Stimulated activated CD4-positive, alpha-beta T cell treated with anti-CD3 and anti-CD28 coated beads, Interleukin-1b, Interleukin-23, amount 100 ng/mL, for 4 hours (primary cell): ENCODE results near the gene STAP2.

ENCODE experiments used
- DNase-seq, 2 donors: peaks; one replicate each; pipeline ENCODE4 v3.0.0-alpha.2; 2020; ENCODE audit warnings: low read depth in 2 of 2

STAP2 gene, protein sequence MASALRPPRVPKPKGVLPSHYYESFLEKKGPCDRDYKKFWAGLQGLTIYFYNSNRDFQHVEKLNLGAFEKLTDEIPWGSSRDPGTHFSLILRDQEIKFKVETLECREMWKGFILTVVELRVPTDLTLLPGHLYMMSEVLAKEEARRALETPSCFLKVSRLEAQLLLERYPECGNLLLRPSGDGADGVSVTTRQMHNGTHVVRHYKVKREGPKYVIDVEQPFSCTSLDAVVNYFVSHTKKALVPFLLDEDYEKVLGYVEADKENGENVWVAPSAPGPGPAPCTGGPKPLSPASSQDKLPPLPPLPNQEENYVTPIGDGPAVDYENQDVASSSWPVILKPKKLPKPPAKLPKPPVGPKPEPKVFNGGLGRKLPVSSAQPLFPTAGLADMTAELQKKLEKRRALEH

DNA sequence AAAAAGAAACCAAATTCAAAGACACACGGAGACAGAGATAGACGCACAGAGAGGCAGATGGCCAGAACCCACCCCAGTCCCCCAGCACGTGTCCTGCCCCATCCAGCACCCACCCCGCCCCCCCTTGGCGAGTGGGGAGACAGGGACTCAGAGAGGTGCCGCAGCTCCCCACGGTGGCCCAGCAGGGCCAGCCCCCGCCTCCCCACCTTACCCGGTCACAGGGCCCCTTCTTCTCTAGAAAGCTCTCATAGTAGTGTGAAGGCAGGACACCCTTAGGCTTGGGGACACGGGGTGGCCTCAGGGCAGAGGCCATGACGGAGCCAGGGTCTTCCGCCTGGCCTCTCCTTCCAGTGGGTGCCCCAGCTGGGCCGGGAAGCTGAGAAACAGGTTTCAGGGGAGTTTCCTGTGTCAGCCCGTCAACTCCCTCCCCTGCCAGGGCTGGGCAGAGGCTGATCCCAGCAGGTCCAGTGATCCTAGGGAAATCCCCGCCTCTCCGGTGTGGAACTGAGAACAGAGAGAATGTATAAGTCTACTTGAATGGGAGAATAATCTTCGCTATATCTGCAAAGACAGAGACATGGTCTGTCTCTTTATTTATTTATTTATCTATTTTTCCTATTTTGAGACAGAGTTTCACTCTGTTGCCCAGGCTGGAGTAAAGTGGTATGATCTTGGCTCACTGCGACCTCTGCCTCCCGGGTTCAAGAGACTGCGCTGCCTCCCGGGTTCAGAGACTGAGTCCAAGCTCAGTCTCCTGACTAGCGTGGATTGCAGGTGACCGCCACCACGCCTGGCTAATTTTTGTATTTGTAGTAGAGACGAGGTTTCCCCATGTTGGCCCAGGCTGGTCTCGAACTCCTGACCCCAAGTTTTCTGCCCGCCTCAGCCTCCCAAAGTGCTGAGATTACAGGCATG is at the start of gene STAP2:
STAP2 (minus strand) TSS at position 387 of the 915 bp plus-strand sequence; CDS start at position 313, 74 bp downstream.
- no peak for DNase-seq

DNA sequence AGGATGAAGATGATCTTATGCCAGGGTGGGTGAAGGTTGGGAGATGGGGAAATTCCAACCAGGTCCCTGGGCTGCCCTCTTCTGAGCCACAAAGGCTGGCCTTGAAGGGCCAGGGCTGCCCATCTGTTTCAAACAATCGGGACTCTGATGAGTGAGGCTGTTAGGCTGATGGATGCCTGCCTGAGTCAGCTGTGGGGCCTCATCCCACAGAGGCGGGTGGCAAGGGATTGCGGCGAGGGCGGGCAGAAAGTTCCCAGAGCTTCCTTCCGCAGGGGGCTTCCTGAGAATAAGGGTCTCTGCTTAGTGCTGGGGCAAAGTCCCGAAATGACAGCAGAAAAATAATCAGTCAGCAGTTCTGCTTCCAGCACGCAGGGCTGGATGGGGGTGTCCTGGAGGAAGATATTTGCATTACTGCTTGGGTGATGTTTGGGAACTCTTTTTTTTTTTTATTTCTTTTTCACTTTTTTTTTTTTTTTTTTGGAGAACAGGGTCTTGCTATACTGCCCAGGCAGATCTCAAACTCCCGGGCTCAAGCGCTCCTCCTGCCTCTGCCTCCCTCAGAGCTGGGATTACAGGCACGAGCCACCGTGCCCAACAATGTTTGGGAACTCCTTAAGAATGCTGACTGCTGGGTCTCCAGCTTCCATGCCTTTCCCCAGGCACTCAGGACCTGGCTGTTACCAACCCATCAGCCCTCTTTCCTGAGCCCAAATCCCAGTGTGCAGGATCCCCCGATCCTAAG is 47.6 kb upstream of the STAP2 start:
- DNase-seq = no peak

DNA sequence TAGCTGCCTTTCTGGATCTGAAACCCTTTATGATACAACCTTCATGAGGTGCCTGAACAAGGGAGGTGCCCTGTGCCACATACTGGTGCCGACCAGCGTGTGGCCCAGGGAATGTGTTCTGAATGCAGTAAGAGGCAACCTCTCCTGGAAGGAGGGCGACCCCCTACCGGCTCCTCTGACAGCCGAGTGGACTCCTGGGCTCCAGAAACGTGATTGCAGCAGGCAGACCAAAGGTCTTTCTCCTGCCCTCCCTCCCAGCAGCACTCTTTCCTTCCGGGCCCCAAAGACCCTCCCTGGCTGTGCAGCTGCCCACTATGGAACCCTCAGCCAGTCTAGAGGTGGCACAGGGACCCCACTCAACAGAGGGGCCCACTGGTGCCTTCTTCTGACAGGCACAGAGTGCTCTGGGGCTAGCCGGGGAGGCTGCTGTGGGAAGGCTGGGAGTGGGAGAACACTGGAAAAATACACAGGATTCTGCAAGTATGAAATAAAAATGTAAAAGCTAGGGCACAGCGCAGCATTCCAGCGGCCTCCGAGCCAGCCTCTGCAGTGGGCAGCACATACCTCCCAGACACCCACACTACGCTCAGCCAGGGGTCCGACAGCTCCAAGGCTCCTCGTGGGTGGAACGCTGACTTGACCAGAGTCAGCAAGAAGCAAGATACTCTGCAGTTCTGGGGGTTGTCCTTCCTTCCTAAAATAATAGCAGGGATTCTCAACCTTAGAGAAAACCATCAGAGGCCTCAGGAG is 46.8 kb upstream of the STAP2 start:
- no peak for DNase-seq

DNA sequence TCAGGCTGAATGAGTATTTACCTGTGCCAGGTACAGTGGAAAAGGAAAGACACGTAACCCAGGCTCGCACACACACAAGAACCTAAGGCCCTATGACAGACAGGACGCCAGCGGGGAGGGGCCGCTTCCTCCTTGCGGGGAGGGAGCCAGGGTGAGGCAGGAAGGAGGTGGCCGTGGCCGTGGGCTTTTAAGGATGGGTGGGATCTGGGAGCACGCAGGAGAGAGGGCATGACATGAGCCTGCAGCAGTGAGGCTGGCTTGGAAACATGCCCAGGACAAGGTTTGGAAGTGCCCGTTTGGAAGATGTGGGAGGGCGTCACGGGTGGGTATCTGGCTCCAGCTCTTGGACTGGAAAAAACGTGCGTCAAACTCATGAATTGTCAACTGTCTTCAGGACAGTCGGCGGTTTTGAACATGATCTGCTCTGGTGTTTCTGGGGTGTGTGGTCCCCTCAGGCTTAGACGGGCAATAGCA is 41.7 kb upstream of the STAP2 start:
- DNase-seq = peak; percentile 34 to 36

DNA sequence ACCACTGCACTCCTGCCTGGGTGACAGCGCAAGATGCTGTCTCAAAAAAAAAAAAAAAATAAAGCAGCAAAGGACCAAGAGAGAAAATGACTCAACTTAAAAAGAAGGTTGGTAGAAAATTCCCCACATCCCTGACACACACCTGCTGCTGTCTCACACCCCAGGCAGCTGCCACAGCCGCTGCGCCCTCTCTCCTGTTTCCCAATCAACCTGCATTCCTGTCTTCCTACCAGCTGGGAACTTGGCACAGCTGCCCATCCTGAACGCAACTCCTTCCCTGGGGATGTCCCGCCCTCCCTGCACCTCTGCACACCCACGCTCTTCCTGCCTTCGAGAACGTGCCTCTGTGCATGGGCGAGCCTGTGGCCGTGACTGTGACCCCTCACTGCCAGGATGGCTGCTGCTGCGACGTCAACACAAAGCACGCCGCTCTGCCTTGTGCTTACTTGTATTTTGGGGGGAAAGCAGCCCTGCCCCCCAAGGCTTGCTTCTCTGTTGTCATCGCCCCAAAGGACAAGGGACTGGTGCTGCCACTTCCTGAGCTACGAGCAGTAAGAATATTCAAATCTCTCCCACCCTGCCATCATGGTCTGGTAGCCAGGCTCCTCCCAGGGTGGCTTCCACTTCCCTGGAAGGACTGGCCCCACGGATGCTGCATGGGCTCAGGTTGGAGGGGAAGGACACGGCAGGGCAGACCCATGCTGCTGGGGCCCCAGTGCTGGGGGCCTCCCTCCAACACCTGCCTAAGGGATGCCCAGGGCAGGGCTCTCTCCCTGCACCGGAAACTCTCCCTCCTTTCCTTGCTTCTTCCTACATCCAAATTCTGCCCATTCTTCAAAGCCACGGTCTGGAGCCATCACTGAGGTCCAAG is 41.0 kb upstream of the STAP2 start:
- DNase-seq = no peak

DNA sequence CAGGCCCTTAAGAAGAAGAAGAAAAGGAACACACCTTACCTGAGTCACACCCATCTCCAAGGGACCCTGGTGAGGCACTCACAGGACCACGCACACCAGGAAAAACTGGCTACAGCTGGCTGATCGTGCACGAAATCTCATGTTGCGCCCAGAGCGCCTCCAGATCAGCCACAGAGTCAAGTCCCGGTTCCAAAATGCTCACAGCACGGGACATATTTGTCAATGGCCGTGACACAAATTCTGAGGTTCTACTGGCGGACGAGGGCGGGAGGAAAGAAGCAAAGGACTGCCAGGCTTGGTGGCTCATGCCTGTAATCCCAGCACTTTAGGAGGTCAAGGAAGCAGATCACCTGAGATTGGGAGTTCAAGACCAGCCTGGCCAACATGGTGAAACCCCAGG is 40.3 kb upstream of the STAP2 start:
- DNase-seq = no peak

DNA sequence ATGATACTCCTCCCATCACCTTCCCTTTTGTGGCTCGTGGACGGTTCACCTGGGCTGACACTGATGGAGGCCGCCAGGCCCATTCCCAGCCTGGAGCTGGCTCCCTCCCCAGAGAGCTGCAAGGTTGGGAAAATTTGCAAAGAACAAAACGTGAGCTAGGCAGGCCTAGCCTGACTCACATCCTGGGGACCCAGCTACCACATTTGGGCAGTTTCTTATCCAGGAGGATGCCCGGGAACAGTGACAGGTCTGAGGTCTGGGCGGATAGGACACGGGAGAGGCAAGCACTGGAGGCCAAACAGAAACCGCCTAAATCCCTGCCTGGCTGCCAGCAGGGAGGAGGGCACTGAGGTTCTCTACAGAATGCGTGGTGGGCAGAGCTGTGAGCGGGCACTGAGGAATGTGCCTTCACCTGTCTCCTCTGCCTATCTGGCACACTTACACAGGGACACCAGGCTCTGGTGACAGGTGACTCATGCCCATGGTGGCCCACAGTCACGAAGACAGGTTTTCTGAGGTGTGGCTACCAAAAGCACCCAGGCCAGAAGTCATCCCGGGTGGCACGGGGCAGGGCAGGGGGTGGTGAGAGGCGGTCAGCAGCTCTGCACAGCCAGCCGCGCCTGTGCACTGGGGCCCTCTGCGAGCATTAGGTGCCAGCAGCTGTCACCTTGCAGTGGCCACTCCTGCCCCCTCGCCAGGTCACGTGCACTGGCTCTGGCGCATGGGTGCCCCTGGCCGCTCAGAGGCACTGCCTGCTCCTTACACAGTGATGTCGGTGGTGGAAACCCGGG is 38.6 kb upstream of the STAP2 start:
- DNase-seq = no peak

DNA sequence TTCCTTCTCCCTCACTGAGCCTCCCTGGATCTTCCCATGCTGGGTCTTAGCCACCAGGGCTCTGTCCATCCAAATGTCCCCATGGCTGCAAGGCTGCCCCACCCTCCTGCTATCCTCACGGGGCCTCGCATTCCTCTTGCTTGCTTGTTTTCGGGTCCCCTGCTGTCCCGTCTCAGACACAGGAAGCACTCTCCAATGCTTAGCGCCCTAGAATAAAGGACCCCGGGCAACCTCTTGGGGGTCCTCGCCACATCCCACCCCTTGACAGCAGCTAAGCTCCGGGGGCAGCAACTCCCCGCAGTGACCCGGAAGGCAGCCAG is 38.0 kb upstream of the STAP2 start:
- no peak for DNase-seq

DNA sequence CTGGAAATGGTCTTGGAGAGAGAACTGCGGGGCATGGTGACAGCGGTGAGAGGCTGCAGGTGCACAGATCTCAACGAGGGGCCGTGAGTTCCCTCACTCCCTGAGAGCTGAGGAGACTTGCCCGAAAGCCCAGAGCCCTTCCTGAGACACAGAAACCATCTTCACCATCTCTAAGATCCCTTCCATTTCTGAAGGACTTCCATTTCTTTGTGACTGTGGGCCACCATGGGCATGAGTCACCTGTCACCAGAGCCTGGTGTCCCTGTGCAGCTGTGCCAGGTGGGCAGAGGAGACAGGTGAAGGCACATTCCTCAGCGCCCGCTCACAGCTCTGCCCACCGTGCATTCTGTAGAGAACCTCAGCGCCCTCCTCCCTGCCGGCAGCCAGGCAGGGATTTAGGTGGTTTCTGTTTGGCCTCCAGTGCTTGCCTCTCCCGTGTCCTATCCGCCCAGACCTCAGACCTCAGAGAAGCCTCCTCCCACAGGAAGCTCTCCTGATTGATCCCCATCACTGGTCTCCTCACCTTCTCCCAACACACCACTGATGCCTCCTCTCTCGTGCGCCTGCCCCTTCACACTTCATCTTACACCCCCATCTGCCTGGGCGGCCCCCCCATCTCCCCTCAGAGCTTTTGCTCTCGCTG is 37.5 kb upstream of the STAP2 start:
- no peak for DNase-seq

DNA sequence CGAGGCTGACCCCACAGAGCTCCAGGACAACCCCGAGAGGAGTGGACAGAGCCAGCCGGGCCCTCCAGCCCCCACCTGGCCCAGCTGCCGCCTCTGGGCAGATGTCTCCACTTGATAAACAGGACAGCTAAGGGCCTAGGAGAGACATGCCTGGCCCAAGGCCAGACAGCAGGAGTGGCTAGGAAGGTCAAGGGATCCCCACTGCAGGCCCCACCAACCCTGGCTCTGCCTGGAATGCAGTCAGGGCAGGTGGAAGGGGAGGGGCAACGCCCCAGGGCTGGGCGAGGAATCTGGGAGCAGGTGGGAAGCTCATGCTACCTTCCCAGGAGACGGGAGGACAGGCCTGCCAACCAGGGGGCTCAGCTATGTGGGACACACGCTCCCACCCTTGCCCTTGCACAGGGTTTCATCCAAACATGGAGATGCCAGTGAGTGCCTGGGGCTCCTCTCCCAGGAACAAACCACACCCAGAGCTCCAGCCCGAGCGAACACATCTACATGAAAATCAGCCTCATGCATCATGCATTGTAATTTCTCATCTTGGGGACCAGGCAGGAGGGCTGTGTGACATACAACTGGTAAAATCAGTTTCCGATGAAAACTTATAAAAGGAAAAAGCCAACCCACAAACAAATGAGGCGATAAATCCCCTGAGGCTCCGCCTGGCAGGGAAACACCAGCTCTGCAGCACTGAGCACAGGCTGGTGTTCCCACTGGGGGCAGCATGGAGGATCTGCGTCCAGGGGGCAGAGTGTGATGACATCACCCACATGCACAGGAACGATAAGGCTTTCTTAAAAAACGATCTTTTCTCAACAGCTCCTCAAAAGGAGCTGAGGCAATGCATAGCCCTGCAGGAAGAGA is 36.8 kb upstream of the STAP2 start:
- DNase-seq = no peak

DNA sequence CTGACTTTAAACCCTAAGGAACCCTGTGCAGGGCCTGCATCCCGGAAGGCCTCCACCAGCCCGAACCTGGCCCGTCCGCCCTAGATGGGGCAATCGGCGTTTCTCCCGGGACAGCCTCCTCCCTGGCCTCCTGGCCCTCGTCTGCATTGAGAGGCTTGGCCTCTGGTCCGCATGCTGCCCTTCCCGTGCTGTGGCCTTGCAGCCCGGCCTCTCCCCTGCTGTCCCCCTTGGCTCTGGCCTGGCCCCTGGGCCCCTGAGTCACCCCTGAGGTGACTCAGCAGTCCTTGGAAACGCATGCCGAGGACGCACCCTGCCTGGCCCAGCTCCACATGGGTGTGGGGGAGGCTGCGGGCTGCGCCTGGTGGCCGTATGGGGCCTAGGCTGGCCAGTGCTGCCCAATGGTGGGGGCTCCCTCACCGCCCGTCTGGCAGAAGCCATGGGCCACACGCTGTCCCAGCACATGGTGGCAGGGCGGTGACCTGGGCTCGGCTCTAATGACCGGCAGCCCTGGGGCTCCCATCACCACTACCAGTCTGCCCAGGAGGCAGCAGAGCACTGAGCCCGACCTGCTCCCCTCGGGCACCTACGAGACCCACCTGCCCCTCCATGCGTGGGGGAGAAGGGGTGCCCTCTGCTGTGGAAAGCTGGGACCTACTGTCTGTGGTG is 36.0 kb upstream of the STAP2 start:
- no peak for DNase-seq

DNA sequence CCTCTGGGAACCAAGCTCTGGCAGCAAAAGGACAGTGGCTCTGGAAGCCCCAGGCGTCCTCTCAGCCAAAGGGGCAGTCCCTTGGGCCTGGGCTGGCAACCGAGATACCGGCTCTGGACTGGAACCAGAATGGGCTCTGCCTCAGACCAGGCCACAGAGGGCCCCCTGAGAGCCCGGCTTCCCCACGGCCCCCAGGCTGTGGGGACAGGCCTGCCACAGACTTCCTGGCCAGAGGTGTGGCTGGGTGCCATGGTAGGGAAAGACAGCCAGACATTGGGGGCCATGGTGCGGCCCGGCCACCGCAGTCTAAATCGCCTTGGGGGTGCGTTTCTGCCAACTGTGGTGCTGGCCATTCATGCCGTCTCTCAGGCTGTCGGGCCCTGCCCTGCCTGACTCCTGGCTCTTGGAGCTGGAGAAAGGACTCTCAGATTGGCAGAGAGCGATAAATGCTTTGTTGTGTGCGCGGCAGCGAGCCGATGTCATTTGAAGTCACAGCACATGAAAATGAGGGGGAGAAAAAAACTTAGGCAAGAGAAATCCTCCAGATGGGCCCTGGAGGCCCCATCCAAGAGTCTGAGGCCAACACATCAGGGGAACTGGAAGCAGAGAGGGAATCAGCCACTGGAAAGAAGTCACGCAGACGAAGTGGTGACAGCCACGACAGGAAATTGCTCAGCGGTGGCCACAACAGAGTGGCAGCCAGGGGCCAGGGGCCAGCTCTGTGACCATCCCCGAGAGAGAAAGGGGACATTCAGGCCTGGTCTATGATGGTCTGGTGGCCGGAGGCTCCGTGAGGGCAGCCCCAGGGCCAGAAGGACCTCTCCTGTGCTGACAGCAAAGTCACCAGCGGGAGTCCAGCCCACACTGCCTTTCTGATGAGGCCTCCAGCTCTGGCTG is 35.2 kb upstream of the STAP2 start:
- DNase-seq = no peak

DNA sequence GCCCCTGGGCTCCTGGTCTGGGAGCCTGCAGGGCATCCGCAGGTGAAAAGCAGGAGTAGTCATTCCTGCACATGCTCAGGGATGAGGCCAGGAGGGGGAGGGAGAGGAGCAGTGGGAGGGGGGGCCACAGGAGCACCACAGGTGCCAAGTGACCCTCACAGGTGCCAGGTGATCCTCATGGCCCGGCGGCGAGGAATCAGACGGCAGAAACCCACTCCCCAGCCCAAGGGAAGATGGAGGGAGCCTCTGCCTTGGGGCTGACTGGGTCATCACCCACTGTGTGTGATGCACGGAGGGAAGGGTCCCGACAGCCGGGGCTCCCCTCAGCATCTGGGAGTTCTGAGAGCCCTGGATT is 34.4 kb upstream of the STAP2 start:
- DNase-seq = no peak

DNA sequence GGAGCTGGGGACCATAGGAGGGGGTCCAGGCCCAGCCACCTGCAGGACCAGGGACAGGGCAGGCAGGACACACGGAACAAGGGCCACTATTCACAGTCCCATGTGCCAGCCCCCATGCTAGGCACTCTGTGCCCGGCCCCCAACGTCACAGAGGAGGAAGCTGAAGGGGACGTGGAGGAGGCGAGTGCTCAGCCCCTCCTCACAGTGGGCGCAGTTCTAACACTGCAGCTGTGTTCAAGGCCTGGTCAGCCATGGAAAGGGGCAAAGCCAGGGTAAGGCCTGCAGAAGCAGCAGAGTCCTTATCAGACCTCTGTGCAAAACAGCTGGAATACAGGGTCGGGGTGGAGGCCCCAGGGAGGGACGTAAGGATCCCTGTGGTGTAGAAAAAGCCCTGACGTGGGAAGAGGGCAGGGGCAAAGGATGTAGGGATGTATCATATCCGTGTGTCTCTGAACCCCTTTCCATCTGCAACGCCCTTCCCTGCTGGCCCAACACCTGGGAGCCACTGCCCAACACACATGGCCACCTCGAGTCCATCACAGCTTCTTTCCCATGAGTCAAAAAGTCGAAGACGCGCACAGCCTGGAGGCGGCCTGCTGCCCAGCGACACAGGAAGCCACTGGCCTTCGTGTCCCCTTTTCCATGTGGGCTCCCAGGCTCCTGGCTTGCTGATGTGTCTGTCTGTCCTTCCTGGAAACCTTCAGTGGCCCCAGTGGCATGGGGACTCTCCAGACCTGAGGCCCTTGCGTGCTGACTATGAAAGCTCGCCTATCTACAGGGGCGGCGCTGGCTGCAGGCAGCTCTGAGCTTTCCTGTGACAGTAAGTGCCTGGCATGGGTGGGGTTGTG is 33.8 kb upstream of the STAP2 start:
- no peak for DNase-seq

DNA sequence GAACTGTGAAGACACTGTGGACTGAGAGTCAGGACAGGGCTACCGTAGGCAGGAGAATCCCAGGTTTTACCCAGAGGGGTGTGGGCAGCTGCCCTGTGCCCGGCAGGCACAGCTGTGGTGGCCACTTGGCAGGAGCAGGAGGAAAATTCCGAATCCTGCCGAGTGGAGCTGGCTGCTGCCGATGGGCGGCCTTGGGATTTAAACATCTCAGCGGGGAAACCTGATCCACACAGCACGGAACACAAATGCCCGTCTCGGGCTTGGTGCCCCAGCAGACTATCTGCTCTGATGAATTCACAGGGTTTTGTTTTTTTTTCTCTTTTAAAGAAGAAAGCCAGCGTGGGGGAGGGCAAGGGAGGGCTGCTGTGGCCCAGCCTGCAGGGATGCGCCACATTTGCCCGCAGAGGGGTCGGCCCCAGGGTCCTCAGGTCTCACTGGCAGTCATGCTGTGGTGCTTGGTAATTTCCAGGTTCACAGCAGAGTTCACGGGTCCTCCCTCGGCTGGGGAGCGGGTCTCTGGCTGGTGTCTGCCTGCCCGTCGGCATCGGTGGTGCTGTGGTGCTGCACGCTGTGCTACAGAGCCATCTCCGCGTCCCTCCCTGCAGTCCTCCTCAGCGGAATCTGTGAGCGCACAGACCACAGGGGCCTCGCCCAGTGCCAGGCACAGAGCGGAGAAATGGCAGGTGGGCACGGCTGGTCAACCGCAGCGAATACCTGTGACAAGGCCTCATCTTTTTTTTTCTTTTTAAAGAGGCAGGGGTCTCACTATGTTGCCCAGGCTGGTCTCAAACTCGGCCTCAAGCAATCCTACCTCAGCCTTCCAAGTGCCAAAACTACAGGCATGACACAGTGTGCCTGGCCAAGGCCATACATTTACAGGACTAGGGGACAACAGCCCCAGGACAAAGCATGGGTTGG is 32.9 kb upstream of the STAP2 start:
- no peak for DNase-seq
